RCC 7860 (cell line): ENCODE data around the gene CADM1.
A peak's percentile ranks its signal among the peaks of the same experiment; 100 is the strongest.

Source experiments
- DNase-seq: peaks from one replicate; pipeline ENCODE4 v3.0.0-alpha.2; 2015; ENCODE audit warnings: low spot score
- FAIRE-seq: peaks from 2 replicates; lab custom pipeline; 2012; peaks lifted over from hg19 to GRCh38; lab: Jason Lieb, UNC

Gene CADM1

DNA sequence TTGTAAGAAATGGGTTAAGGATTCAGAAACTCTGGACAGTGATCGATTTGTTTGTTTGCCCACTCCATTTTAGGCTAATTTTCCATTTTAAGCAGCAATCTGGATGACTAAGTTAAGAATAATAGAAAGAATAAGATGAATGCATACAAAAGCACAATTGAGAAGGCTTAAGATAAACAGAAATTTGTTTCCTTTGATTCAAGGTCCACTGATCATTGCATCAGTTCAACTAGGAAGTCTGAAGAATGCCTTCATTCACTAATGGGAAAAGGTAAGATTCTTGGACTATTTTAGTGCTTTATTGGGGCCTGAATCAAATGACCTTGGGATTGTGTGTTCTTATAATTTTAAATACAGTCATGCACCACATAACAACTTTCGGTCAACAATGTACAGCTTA is 140.8 kb downstream of the CADM1 start:
- DNase-seq: no peak
- FAIRE-seq: no peak

DNA sequence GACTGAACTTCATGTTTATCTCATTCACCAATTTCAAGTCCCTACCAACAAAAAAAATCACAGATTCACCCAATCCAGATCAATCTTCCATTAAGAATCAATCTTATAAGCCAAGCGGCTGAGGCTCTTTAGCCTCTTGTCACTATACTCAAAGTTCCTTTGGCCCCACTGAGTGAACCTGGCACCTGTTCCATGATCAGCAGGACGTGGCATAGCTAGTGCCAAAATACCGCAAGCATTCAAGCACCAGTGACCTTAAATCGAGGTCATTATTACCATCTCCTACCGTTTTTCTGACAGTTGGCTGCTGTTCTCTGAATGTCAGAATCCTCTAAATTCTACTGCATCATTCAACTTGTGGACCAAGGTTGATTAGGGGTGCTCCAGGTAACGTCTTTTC is 141.2 kb downstream of the CADM1 start:
- DNase-seq: no peak
- no peak for FAIRE-seq

DNA sequence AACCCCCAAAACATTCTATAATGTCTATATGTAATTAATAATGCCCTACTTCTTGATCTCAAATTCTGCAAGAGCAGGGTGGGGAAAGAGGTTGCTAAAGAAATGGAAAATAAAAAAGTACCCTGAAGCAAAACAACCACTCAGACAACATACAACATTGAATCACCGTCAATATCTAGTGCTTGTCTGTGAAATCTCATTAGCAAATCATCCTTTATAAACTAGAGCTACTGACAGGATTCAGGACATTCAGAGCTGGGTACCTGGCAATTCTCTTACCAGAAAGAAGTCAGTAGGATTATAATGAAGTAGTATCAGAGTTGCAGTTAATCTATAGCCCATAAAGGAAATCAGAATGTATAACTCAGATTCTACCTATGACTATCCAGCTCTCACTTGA is 143.2 kb downstream of the CADM1 start:
- FAIRE-seq: no peak
- DNase-seq: no peak

DNA sequence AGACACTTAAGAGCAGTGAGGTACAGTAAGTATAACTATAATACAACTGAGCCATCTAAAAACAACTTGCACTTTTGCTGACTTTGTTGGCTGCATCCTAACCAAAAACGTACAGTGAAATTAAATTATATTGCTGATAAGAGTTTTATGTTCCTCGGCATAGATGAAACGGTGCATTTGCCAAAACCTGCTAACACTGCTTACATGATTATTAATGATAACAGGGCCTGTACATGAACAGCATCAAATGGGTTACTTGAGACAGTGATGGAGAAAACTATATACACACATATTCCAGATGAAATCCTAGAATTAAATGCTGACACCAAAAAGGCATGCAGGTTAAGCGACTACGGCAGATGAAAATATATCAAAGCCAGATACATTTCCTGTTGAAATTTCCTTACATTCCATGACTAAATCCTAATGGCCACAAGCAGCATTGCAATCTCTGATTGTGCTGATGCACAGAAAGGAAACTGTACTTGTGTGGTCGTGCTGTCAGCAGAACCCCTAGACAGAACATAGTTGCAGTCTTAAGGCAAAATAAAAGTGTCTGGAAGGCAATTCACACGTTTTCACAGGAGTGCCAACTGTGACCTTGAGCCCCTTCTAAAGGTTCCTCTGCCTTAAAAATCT is 143.9 kb downstream of the CADM1 start:
- DNase-seq: no peak
- no peak for FAIRE-seq

DNA sequence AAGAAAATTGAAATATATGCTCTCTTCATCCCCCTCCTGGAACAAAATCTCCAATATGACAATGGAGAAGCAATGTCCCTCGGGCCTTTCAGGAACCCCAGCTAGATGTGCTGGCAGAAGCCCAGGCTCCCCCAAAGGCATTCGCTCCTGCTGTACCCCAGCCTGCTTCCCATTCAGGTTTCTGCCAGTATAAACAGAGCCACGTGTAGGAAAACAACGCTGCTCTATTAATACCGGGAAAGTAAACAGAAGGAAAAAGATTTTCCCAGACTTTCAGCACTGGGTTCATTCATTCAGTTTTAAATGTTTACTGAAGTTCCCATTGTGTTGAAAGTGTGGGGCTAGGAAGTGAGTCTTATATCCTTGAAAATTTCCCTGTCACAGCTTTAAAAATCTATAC is 147.1 kb downstream of the CADM1 start:
- DNase-seq (no peak), FAIRE-seq (no peak)

DNA sequence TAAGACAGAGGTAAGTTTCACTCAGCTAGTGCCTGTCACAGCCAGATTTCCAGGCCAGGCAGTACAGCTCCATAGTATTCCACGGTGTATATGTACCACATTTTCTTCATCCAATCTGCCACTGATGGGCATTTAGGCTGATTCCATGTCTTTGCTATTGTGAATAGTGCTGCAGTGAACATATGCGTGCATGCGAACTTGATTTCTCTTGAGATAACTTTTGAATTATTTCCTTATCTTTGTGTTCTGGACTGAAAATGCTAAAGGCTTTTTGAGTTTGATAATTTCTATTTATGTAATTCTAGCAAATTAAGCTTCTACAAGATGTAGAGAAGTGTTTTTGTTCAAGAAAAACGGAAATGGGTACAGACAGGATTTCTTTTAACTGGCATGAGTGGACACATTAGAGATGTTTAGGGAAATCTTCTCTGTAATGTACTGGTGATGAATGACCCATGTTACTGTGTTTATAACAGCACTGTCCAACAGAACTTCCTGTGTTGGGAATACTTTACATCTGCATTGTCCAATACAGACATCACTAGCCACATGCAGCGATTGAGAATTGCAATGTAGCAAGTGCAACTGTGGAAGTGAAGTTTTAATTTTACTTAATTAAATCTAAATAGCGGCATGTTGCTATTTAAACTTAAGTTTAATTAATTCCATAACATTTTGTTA is 151.3 kb downstream of the CADM1 start:
- no peak for FAIRE-seq
- DNase-seq: no peak

DNA sequence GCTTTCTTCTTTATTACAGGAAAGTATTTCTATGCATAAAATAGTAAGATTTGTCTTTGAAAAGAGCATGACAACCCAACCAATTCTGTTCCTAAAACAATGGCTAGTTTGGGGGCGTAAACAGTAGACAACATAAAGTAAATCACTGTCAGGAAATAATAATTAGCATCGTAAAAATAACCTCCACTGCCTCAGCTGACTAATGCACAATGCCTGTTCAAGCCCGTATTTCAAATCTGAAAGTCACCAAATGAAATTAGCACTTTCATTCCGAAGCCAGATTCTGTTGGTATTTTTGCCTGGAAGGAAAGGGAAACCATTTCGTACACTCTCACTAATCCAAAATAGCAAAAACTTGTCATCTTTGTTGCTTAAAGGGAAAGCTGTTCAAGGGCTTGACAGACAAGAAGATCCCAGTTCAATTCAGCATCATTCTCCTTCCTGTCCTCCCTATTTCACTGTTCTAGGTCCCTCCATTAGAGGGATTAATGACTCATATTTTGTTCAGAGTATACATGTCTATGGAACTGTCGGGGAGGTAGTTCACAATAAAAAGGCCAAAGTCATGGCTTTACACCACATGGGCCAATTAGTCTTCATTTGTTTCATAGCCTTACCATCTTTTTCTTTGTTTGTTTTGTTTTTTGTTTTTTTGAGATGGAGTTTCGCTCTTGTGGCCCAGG is 154.7 kb downstream of the CADM1 start:
- no peak for FAIRE-seq
- no peak for DNase-seq

DNA sequence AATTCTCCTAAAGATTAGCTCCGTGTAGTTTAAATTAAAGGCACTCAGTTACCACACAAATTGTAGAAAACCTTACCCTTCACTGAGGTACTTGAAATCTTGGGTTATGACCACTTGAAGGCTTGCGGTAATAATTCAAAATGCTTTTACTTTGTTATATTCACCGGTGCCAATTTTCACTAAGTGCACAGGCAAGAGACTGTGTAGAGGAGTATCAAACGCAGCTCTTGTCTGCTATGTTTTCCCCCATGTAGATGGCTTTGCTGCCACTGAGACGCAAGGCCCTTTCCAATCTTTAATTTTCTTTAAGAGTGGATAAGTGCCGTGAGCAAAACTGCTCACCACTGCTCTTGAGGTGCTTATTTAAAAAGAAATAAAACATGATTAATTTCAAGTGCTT is 155.8 kb downstream of the CADM1 start:
- DNase-seq: no peak
- FAIRE-seq: no peak

DNA sequence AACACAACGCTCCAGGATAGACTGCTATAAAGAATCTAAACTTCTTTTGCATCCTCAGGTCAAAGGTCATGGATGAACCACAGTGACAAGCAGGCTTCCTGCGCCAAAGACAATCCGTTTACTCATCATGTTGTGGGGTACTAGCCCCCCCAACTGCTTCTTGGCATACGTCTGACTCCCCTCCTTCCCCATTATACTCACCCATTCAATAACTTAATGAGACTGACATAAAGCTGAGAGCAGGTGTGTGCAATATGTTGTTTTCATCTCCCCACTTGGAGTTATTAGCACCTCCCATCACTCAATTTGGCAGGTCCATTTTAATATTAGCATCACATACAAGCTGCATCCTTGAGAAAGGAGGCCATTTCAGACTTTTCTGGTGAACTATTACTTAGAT is 157.1 kb downstream of the CADM1 start:
- no peak for DNase-seq
- no peak for FAIRE-seq

DNA sequence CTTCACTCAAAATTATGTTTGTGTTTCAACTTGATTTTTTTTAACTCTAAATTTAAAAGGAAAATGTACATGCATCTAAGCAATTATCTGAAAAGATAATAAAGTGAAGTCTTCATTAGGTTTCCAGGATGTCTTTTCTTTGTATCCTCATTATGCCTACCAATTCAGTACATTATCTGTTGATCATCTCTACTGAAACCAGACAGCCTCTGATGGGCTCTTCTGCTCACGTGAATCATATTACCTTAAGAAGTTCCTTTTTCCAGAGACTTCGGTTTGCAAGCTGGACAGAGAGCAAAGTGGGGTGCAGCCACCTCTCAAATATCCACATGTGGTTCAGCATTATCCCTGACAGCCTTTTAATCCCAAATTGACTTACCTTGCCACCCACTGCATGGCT is 158.4 kb downstream of the CADM1 start:
- DNase-seq: no peak
- FAIRE-seq: no peak

DNA sequence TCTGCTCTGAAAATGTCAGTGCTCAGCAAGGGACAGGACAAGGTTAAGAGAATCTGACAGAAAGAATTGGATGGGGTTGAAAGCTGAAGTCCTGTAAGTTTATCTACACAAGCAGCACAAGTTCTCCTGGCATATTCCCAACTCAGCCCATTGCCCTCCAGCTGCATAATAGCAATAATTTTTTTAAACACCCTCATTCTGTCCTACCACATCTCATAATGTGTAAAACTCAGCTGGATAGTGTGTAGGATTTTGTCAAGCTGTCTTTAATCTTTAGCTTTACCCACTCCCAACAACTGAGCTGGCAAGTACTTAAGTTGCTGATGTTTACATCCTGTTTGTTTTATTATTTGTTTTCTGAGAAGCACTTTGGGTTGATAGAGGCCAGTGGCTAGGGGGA is 158.9 kb downstream of the CADM1 start:
- DNase-seq: no peak
- no peak for FAIRE-seq

DNA sequence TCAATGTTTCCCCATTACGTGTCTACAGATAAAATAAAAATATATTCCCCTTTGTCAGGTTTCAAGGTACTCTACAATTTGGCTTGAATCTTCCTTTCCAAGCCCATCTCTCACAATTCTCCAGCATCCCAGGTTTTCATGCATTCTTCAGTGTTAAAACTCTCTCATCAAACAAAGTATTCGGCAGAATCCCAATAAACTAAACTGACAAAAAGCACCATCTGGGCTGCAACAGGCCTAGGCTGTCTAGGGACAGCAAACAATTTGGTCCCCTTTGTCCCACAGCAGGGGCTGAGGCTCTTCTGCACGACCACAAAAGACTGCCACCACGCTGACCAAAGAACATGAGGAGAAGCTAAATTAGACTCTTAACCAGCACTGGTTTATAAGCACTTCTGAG is 159.4 kb downstream of the CADM1 start:
- no peak for DNase-seq
- no peak for FAIRE-seq

DNA sequence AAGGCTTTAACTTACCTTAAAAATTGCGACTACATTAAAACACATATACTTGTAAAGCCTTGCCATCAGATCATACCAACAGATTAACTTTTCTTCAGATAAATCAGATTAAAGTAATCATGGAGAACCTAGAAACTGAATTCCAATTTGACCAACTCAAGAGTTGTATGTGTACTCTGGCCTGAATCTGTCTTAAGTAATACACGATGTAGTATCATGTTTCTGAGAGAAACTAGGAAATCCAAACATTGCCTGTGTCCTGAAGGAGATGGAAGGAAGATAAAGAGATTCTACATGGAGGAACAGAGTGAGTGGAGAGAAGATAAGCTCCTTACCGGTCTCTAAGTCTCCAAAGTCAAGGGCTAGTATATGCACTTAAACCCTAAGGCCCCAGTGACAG is 162.1 kb downstream of the CADM1 start:
- DNase-seq: no peak
- no peak for FAIRE-seq

DNA sequence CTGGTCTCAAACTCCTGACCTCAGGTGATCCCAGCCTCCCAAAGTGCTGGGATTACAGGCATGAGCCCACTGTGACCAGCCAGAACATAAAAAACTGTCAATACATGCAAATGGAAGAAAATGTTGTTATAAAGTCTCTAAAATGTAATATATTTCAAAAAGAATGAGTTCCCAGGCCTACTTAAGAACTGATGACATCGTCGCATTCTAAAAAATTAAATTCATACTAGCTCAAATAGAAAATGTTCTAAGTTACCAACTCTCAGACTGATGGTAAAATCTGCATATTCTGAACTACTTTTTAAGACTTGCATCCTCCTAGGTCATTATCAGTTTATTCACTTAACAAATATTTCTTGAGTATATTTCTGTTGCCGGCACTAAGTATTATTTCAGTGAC is 163.3 kb downstream of the CADM1 start:
- FAIRE-seq: no peak

DNA sequence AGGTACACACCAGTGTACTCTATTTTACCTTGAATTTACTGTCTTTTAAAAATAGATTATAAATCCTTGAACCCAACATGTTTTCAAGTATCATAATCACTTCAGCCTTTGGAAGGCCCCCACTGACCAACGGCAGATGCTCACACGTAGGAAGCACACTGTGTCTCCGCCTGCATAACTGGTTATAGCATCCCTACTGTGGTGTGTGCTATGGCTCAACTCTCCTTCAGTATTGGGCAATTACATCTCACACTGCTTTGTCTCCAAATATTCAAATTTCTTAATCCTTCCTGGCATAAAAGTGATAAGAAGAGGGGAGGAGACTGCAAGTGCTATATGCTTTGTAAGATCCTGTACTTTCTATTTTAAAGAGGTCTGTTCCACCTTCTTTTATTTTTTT is 165.7 kb downstream of the CADM1 start:
- DNase-seq: no peak
- FAIRE-seq: no peak

More for the DNA sequence above, 163.3 kb downstream of the CADM1 start:
- no peak for DNase-seq

DNA sequence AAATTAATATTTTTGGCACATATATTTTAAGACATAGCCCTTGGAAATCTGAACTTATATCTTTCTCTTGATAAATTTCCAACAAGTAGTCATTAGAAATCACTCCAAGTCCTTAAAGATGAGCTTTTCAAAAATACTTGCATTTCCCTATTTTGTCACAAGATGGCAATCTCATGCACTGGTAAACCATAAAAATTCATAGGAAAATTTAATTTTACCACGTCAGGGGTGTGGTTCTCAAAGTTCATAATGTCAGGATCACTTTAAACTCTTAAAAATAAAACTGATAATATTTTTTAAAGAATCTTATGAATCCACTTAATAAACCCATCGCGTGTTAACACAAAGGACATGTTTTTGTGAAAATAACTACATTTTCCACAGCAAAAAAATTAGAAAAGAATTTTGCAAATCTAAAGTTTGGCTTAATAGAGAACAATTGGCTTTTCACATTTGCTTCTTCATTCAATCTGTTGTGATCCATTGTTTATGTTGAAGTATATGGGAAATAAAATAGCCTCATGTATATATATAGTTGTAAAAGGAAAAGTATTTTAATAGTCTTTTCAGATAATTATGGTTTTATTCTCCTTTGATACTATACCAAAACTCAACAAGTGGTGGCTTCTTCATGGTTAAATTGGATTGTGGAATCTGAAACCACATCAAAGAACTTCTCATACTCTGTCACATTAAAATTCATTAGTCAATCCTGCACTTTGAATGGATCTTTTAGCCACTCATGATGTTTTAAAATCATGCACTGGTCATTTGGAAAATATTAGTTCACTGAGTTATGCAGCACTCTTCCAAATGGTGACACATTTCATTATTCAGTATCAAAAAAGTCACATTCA is 169.1 kb downstream of the CADM1 start:
- peak; percentile 29 for DNase-seq

DNA sequence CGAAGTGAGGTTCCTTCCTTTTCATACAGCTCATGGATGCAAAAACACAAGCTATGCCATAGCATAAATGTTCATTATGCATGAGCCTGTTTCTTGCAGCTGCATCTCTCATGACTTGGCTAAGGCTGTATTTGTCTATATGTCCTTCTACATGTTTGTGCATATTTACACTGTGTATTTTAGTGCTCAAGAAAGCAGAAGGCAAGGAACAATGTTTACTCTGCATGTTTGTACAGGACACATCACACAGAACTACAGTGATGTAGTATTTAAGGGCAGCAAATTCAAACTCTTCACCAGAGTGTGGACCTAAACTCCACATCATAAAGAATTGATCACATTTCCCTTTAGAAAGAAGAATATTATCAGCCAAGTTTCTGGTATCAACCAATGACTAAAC is 170.3 kb downstream of the CADM1 start:
- no peak for FAIRE-seq
- DNase-seq: no peak

More for the DNA sequence above, 169.1 kb downstream of the CADM1 start:
- FAIRE-seq: peak; percentile 83

DNA sequence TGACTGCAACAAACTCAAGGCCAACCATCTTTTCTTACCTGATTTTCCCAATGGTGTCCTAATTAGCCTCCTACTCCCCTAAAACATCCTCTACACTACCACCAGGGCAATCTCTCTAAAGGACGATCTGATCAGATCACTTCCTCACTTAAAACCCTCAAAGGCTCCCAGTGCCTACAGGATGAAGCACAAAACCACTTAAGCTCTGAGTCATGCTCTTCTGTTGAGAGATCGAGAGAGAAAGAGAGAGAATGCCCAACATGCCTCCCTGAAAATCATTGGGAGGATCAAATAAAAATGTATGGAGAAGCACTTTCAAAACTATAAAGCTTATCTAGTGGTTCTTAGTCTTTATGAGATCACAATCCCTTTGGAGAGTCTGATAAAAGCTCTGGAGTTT is 171.1 kb downstream of the CADM1 start:
- peak; percentile 55 for DNase-seq
- peak; percentile 61 for FAIRE-seq

DNA sequence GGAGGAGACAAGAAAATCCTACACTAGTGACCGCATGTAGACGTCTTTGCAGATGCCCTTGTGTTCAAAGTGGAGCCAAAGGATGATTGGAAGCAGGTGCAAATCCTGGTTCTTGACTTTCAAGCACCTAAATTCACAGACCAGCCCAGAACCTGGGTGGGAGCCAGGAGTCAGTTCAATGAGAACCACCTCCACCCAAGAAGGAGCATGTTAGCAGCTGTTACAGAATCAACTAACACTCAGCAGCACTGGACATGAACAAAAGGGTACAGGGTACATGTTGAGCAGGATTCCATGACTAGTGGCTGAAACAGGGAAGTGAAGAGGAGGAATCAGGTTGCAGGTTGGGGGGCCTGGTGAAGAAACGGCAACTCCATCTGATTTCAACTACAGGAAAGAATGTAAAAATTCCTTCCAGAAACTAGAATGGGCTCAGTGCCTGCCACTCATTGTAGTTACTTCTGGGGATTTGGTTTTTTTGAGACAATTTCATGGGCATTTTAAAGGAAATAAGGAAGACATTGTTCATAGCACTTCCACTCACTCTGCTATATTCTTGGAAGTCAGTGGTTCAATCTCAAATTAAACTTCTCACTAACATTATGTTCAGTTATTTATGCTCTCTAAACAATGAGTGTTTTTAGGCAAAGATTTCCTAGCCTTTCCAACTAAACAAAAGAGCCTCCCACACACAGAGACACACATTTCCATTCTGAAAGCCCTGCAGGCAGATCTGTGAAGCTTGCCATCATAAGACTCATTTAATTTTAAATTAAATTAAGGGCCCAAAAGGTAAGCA is 173.3 kb downstream of the CADM1 start:
- FAIRE-seq (no peak), DNase-seq (no peak)

DNA sequence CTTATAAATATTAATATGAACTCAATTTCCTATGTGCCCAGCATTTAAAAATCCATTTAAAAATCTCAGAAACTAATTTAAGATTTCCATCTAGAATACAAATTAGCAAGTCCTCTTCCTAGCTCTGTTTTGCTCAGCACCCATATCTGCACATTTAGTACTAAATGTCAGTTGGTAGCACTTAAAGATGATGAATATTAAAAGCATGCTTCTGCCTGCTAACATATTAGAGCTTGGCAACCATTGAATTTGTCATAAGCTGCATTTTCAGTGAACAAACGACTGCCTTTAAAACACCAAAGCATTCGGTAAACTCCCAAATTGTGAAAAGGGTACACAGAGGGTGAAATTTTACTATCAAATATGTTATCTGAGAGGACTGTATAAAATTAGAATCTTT is 177.7 kb downstream of the CADM1 start:
- DNase-seq (no peak), FAIRE-seq (no peak)

DNA sequence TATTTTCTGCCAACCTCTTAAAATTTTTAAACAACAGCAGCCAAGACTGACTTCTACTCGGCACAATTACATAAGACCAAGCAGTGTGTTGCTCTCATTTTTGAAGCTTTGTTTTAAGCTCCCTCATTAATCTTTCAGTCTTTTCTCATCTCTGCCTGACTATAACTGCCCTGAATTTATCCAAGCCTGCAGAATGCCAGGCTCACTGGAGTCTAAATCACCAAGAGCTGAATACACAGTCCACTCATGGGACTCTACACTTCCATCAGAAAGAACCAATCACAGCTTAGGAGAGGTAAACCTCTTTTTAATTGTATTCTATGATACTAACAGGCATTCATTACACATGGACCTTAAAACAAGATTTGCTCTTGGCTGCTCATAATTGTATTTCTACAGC is 178.7 kb downstream of the CADM1 start:
- FAIRE-seq (no peak), DNase-seq (no peak)
